ENCODE results near the gene PADI1.

GRCh38 chr1:17250601-17251000, 45.7 kb downstream of the PADI1 start:
- TF ChIP-seq REST (IDR thresholded peaks at IDR 0.05; ENCODE audit: low read depth, low read length) (no peak), GATA2 (CRISPR knock-in tag; IDR thresholded peaks at IDR 0.05) (no peak), SIN3A (IDR thresholded peaks at IDR 0.05; ENCODE audit: borderline replicate concordance, low read depth, low read length) (no peak), ELF1 (IDR thresholded peaks at IDR 0.05) (peak; percentile 9; the same call in 1 of the 2 replicates), CTCF (IDR thresholded peaks at IDR 0.05) (no peak), RFX5 (IDR thresholded peaks at IDR 0.05; ENCODE audit: low read length) (no peak)

Measured in SK-N-SH (cell line).